ENCODE data around the gene AHCYL2. TPM values are rescaled to one million over a fixed set of nuclear protein-coding genes. Genes with fewer than 3 reads are reported as not detected.
"Not testable (repeated sequence)": the region's sequence is repeated elsewhere in the genome, so short reads cannot be mapped to it uniquely, and the experiment has no call there.

The AHCYL2 gene
- total and polyA plus RNA-seq, 5 donors from 2014 or later, result 6.2 to 18.5 (median 8.3) TPM

DNA sequence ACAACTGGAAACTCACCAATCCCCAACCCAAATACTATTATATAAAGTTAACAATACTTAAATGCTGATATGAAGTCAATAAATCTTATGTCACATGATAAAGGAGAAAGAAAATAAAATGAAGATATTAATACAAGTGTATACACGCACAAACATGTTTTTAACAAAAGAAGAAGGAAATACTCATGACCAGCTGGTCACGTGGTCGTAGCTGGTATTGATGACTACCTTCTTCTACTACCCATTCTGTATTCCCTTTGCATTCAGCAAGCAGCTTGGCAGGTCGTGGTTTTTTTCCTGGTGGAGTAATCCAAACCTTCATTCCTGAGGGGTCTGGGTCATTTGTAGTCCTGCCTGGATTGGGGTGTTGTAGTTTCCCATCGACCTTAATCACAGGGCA lies 219.9 kb downstream of the AHCYL2 start:
- H3K4me1 ChIP-seq (ENCODE audit: control insufficient read depth, insufficient read depth, low read length, poor library complexity, severe bottlenecking); H3K4me1 Mint-ChIP-seq; H3K27me3 Mint-ChIP-seq; DNase-seq; H3K9me3 Mint-ChIP-seq; H3K9me3 ChIP-seq (ENCODE audit: control insufficient read depth in 2 of 2, low read length in 2 of 2); H3K27ac ChIP-seq (ENCODE audit: insufficient read depth, low read length, poor library complexity, severe bottlenecking); H3K36me3 ChIP-seq (ENCODE audit: control insufficient read depth, insufficient read depth, low read length); H3K27me3 ChIP-seq (ENCODE audit: control insufficient read depth, insufficient read depth, low read length); ATAC-seq (ENCODE audit: low read depth in 2 of 2); H3K4me3 Mint-ChIP-seq; H3K4me3 ChIP-seq (ENCODE audit: low read depth, low read length); H3K27ac Mint-ChIP-seq; H3K36me3 Mint-ChIP-seq: not testable (repeated sequence)

DNA sequence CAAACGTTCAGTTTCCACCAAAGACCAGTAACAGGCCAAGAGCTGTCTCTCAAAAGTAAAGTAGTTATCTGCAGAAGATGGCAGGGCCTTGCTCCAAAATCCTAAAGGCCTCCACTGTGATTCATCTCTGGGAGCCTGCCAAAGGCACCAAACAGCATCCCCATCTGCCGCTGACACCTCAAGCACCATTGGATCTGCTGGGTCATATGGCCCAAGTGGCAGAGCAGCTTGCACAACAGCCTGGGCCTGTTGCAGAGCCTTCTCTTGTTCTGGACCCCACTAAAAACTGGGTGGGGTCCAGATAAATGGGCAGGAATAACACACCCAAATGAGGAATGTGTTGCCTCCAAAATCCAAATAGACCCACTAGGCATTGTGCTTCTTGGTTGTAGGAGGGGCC lies 222.1 kb downstream of the AHCYL2 start:
- H3K4me1 ChIP-seq (ENCODE audit: control insufficient read depth, insufficient read depth, low read length, poor library complexity, severe bottlenecking); H3K4me1 Mint-ChIP-seq; H3K27ac ChIP-seq (ENCODE audit: insufficient read depth, low read length, poor library complexity, severe bottlenecking); DNase-seq; H3K9me3 ChIP-seq (ENCODE audit: control insufficient read depth in 2 of 2, low read length in 2 of 2); H3K27ac Mint-ChIP-seq; H3K36me3 Mint-ChIP-seq; H3K27me3 Mint-ChIP-seq; H3K36me3 ChIP-seq (ENCODE audit: control insufficient read depth, insufficient read depth, low read length); ATAC-seq (ENCODE audit: low read depth in 2 of 2); H3K27me3 ChIP-seq (ENCODE audit: control insufficient read depth, insufficient read depth, low read length); H3K4me3 Mint-ChIP-seq; H3K4me3 ChIP-seq (ENCODE audit: low read depth, low read length): not testable (repeated sequence)
- peaks cover 0 to 10% (median 3%) of the 10 kb centered on the region in 7 donors for H3K9me3 Mint-ChIP-seq

DNA sequence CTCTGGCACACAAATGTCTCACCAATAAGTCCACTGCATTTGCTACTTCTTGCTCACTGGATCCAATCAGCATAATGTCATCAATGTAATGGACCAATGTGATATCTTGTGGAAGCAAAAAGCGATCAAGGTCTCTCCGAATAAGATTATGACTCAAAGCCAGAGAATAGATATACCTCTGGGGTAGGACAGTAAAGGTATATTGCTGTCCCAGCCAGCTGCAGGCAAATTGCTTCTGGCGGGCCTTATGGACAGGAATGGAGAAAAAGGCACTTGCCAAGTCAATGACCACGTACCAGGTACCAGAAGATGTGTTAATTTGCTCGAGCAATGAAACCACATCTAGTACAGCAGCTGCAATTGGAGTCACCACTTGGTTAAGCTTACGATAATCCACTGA lies 222.6 kb downstream of the AHCYL2 start:
- ATAC-seq (ENCODE audit: low read depth in 2 of 2); H3K4me1 Mint-ChIP-seq; H3K36me3 ChIP-seq (ENCODE audit: control insufficient read depth, insufficient read depth, low read length); H3K9me3 ChIP-seq (ENCODE audit: control insufficient read depth in 2 of 2, low read length in 2 of 2); H3K4me1 ChIP-seq (ENCODE audit: control insufficient read depth, insufficient read depth, low read length, poor library complexity, severe bottlenecking); H3K27me3 ChIP-seq (ENCODE audit: control insufficient read depth, insufficient read depth, low read length); H3K36me3 Mint-ChIP-seq; H3K27me3 Mint-ChIP-seq; H3K4me3 Mint-ChIP-seq; H3K27ac Mint-ChIP-seq; H3K4me3 ChIP-seq (ENCODE audit: low read depth, low read length); DNase-seq; H3K27ac ChIP-seq (ENCODE audit: insufficient read depth, low read length, poor library complexity, severe bottlenecking): not testable (repeated sequence)
- peaks cover 0 to 10% (median 3%) of the 10 kb centered on the region in 7 donors for H3K9me3 Mint-ChIP-seq

- not testable (repeated sequence) for H3K27ac ChIP-seq (ENCODE audit: insufficient read depth, low read length, poor library complexity, severe bottlenecking); ATAC-seq (ENCODE audit: low read depth in 2 of 2); H3K4me1 ChIP-seq (ENCODE audit: control insufficient read depth, insufficient read depth, low read length, poor library complexity, severe bottlenecking); H3K9me3 ChIP-seq (ENCODE audit: control insufficient read depth in 2 of 2, low read length in 2 of 2); H3K27ac Mint-ChIP-seq; H3K27me3 ChIP-seq (ENCODE audit: control insufficient read depth, insufficient read depth, low read length); H3K36me3 Mint-ChIP-seq; DNase-seq; H3K27me3 Mint-ChIP-seq; H3K36me3 ChIP-seq (ENCODE audit: control insufficient read depth, insufficient read depth, low read length); H3K4me3 Mint-ChIP-seq; H3K4me3 ChIP-seq (ENCODE audit: low read depth, low read length); H3K4me1 Mint-ChIP-seq
- peaks cover 0 to 10% (median 3%) of the 10 kb centered on the region in 7 donors for H3K9me3 Mint-ChIP-seq
Measured at GRCh38 chr7:129448608-129449007, 223.8 kb downstream of the AHCYL2 start.

- H3K4me3 ChIP-seq (ENCODE audit: low read depth, low read length), result no peak overlapping the region
- peaks cover 0 to 10% (median 3%) of the 10 kb centered on the region in 7 donors for H3K9me3 Mint-ChIP-seq
- no peak overlapping the region for H3K4me3 Mint-ChIP-seq
- no peaks in the 10 kb centered on the region for H3K27me3 ChIP-seq (ENCODE audit: control insufficient read depth, insufficient read depth, low read length)
- no peak overlapping the region for H3K27ac Mint-ChIP-seq
- no peaks in the 10 kb centered on the region for H3K9me3 ChIP-seq (ENCODE audit: control insufficient read depth in 2 of 2, low read length in 2 of 2)
- peaks cover 9% of the 10 kb centered on the region for H3K36me3 Mint-ChIP-seq
- no peaks in the 10 kb centered on the region for H3K36me3 ChIP-seq (ENCODE audit: control insufficient read depth, insufficient read depth, low read length)
- ATAC-seq (ENCODE audit: low read depth in 2 of 2), result no peak
- no peaks in the 10 kb centered on the region for H3K4me1 Mint-ChIP-seq
- no peak for DNase-seq
- no peaks in the 10 kb centered on the region for H3K4me1 ChIP-seq (ENCODE audit: control insufficient read depth, insufficient read depth, low read length, poor library complexity, severe bottlenecking)
- no peak overlapping the region for H3K27ac ChIP-seq (ENCODE audit: insufficient read depth, low read length, poor library complexity, severe bottlenecking)
- H3K27me3 Mint-ChIP-seq, result no peaks in the 10 kb centered on the region
Measured at GRCh38 chr7:129450295-129450694, 225.5 kb downstream of the AHCYL2 start.

GRCh38 chr7:129452589-129453231 lies 227.9 kb downstream of the AHCYL2 start:
- no peaks in the 10 kb centered on the region for H3K27me3 ChIP-seq (ENCODE audit: control insufficient read depth, insufficient read depth, low read length)
- H3K4me3 ChIP-seq (ENCODE audit: low read depth, low read length), result no peak overlapping the region
- no peaks in the 10 kb centered on the region for H3K4me1 ChIP-seq (ENCODE audit: control insufficient read depth, insufficient read depth, low read length, poor library complexity, severe bottlenecking)
- no peak overlapping the region for H3K27ac ChIP-seq (ENCODE audit: insufficient read depth, low read length, poor library complexity, severe bottlenecking)
- peaks cover 0 to 9% (median 3%) of the 10 kb centered on the region in 7 donors for H3K9me3 Mint-ChIP-seq
- no peaks in the 10 kb centered on the region for H3K9me3 ChIP-seq (ENCODE audit: control insufficient read depth in 2 of 2, low read length in 2 of 2)
- no peaks in the 10 kb centered on the region for H3K27me3 Mint-ChIP-seq
- H3K36me3 Mint-ChIP-seq, result peaks cover 9% of the 10 kb centered on the region
- no peak overlapping the region for H3K4me3 Mint-ChIP-seq
- H3K27ac Mint-ChIP-seq, result no peak overlapping the region
- ATAC-seq (ENCODE audit: low read depth in 2 of 2) (no peak), DNase-seq (no peak)
- H3K36me3 ChIP-seq (ENCODE audit: control insufficient read depth, insufficient read depth, low read length), result no peaks in the 10 kb centered on the region
- no peaks in the 10 kb centered on the region for H3K4me1 Mint-ChIP-seq

- Histone ChIP-seq H3K27me3 (ENCODE audit: control insufficient read depth, insufficient read depth, low read length) (no peaks in the 10 kb centered on the region), H3K36me3 (ENCODE audit: control insufficient read depth, insufficient read depth, low read length) (no peaks in the 10 kb centered on the region), H3K27ac (ENCODE audit: insufficient read depth, low read length, poor library complexity, severe bottlenecking) (no peak overlapping the region), H3K4me3 (ENCODE audit: low read depth, low read length) (no peak overlapping the region), H3K4me1 (ENCODE audit: control insufficient read depth, insufficient read depth, low read length, poor library complexity, severe bottlenecking) (no peaks in the 10 kb centered on the region), H3K9me3 (ENCODE audit: control insufficient read depth in 2 of 2, low read length in 2 of 2) (no peaks in the 10 kb centered on the region)
- no peak overlapping the region for H3K4me3 Mint-ChIP-seq
- H3K36me3 Mint-ChIP-seq, result peaks cover 6% of the 10 kb centered on the region
- DNase-seq (no peak), ATAC-seq (ENCODE audit: low read depth in 2 of 2) (no peak)
- H3K27ac Mint-ChIP-seq, result no peak overlapping the region
- peaks cover 0 to 8% (median under 1%) of the 10 kb centered on the region in 7 donors for H3K9me3 Mint-ChIP-seq
- no peaks in the 10 kb centered on the region for H3K27me3 Mint-ChIP-seq
- H3K4me1 Mint-ChIP-seq, result no peaks in the 10 kb centered on the region
Measured at GRCh38 chr7:129453510-129454248, 228.8 kb downstream of the AHCYL2 start.

DNA sequence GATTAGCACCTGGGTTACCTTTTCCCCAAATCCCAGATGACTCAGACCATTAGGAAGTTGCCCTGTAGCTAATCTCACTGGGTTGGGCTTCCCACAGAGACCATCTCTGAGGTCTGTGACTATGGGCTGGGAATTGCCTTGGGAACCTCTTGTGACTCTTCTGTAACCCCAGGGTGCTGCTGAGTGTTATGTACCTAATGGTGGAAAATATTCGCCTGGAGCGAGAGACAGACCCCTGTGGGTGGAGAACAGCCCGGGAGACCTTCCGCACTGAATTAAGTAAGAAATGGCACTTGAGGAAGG lies 229.4 kb downstream of the AHCYL2 start:
- H3K4me3 ChIP-seq (ENCODE audit: low read depth, low read length), result no peak overlapping the region
- Mint-ChIP-seq H3K4me3 (no peak overlapping the region), H3K27me3 (no peaks in the 10 kb centered on the region), H3K36me3 (peaks cover under 1% of the 10 kb centered on the region), H3K9me3 (peaks cover 0 to 4% (median 0%) of the 10 kb centered on the region in 7 donors), H3K4me1 (no peaks in the 10 kb centered on the region), H3K27ac (peak overlapping the region in 1 of 3 donors; percentile 60)
- no peak for ATAC-seq (ENCODE audit: low read depth in 2 of 2)
- no peak overlapping the region for H3K27ac ChIP-seq (ENCODE audit: insufficient read depth, low read length, poor library complexity, severe bottlenecking)
- DNase-seq, result no peak
- H3K36me3 ChIP-seq (ENCODE audit: control insufficient read depth, insufficient read depth, low read length), result no peaks in the 10 kb centered on the region
- no peaks in the 10 kb centered on the region for H3K27me3 ChIP-seq (ENCODE audit: control insufficient read depth, insufficient read depth, low read length)
- no peaks in the 10 kb centered on the region for H3K9me3 ChIP-seq (ENCODE audit: control insufficient read depth in 2 of 2, low read length in 2 of 2)
- no peaks in the 10 kb centered on the region for H3K4me1 ChIP-seq (ENCODE audit: control insufficient read depth, insufficient read depth, low read length, poor library complexity, severe bottlenecking)

Measured in CD4-positive, CD25-positive, alpha-beta regulatory T cell (primary cell).